MM.1S (cell line): ENCODE results near the gene STAP2.
"Not testable (repeated sequence)": the region's sequence is repeated elsewhere in the genome, so short reads cannot be mapped to it uniquely, and the experiment has no call there.

Experiments
- DNase-seq: peaks from one replicate; pipeline ENCODE4 v3.0.0-alpha.2; 2015
- H2AFZ ChIP-seq: fragments of 300-600 bp; sonication (generic); 2 replicates; pipeline ENCODE4 v1.6.0; 2016; ENCODE audit warnings: antibody characterized with exemption, low read length
- H3F3A ChIP-seq: fragments of 300-600 bp; sonication (generic); 2 replicates; pipeline ENCODE4 v1.6.1; 2016; ENCODE audit warnings: mild to moderate bottlenecking, antibody characterized with exemption, low read length, moderate library complexity, mixed read lengths; ENCODE audit not compliant: insufficient read depth
- H3K27ac ChIP-seq: fragments of 300-600 bp; sonication (generic); 2 replicates; pipeline ENCODE4 v1.5.1; 2016; ENCODE audit warnings: mild to moderate bottlenecking, low read length
- H3K27me3 ChIP-seq: fragments of 300-600 bp; sonication (generic); replicated peaks from 2 replicates; pipeline ENCODE4 v1.6.0; 2016; ENCODE audit warnings: low read length; ENCODE audit not compliant: insufficient read depth
- H3K36me3 ChIP-seq: fragments of 300-600 bp; sonication (generic); replicated peaks from 2 replicates; pipeline ENCODE4 v1.6.1; 2016; ENCODE audit warnings: mild to moderate bottlenecking, low read length, mixed read lengths; ENCODE audit not compliant: insufficient read depth
- H3K4me1 ChIP-seq: fragments of 300-600 bp; sonication (generic); 2 replicates; pipeline ENCODE4 v1.6.1; 2016; ENCODE audit warnings: low read length, mixed read lengths
- H3K4me2 ChIP-seq: fragments of 300-600 bp; sonication (generic); 2 replicates; pipeline ENCODE4 v1.6.0; 2016; ENCODE audit warnings: low read depth, low read length
- H3K4me3 ChIP-seq: fragments of 300-600 bp; sonication (generic); 2 replicates; pipeline ENCODE4 v1.5.1; 2016; ENCODE audit warnings: low read length, mixed read lengths
- H3K79me2 ChIP-seq: fragments of 300-600 bp; sonication (generic); 2 replicates; pipeline ENCODE4 v1.6.1; 2016; ENCODE audit warnings: mixed run types, low read length, mixed read lengths
- H3K9ac ChIP-seq: fragments of 300-600 bp; sonication (generic); 2 replicates; pipeline ENCODE4 v1.6.1; 2016; ENCODE audit warnings: low read length, mixed read lengths
- H3K9me2 ChIP-seq: fragments of 300-600 bp; sonication (generic); replicated peaks from 2 replicates; pipeline ENCODE4 v1.6.1; 2016; ENCODE audit warnings: mild to moderate bottlenecking, low read length, mixed read lengths; ENCODE audit not compliant: insufficient read depth
- H3K9me3 ChIP-seq: fragments of 300-600 bp; sonication (generic); replicated peaks from 2 replicates; pipeline ENCODE4 v1.6.1; 2016; ENCODE audit warnings: mild to moderate bottlenecking, low read length, mixed read lengths; ENCODE audit not compliant: insufficient read depth
- H4K20me1 ChIP-seq: fragments of 300-600 bp; sonication (generic); 2 replicates; pipeline ENCODE4 v1.6.1; 2016; ENCODE audit warnings: mild to moderate bottlenecking, low read length, moderate library complexity, mixed read lengths; ENCODE audit not compliant: insufficient read depth
- CTCF ChIP-seq: fragments of 300-600 bp; sonication (generic); IDR thresholded peaks from 2 replicates; pipeline ENCODE4 v1.5.1; 2016; ENCODE audit warnings: antibody characterized with exemption, low read length, mixed read lengths
- EZH2 ChIP-seq: fragments of 300-600 bp; sonication (generic); optimal IDR thresholded peaks from 2 replicates; pipeline ENCODE3; 2017; ENCODE audit warnings: low read depth, mild to moderate bottlenecking, antibody characterized with exemption, low read length, mixed read lengths
- EZH2phosphoT487 ChIP-seq: fragments of 300-600 bp; sonication (generic); IDR thresholded peaks from 2 replicates; pipeline ENCODE4 v1.6.1; 2018; ENCODE audit warnings: antibody characterized with exemption, low read length

The STAP2 gene

GRCh38 chr19:4352701-4353121 lies 14.1 kb upstream of the STAP2 start:
- Histone ChIP-seq H3K36me3 (no peaks in the 10 kb centered on the region), H2AFZ (no peak overlapping the region), H3K27ac (no peak overlapping the region), H3K9me2 (no peaks in the 10 kb centered on the region), H3F3A (no peaks in the 10 kb centered on the region), H3K4me1 (no peaks in the 10 kb centered on the region), H3K9me3 (no peaks in the 10 kb centered on the region), H3K4me2 (no peak overlapping the region), H3K9ac (no peak overlapping the region), H3K27me3 (no peaks in the 10 kb centered on the region), H4K20me1 (no peaks in the 10 kb centered on the region), H3K4me3 (no peak overlapping the region), H3K79me2 (no peaks in the 10 kb centered on the region)
- peak; percentile 63 for TF ChIP-seq CTCF
- TF ChIP-seq EZH2phosphoT487 = no peak
- no peak for TF ChIP-seq EZH2
- peak; percentile 41 for DNase-seq

- Histone ChIP-seq H3K9me3 (no peaks in the 10 kb centered on the region), H3K4me2 (no peak overlapping the region), H3K9ac (no peak overlapping the region), H2AFZ (no peak overlapping the region), H3K79me2 (no peaks in the 10 kb centered on the region), H3K9me2 (no peaks in the 10 kb centered on the region), H3K36me3 (no peaks in the 10 kb centered on the region), H3F3A (no peaks in the 10 kb centered on the region), H4K20me1 (no peaks in the 10 kb centered on the region), H3K27me3 (no peaks in the 10 kb centered on the region), H3K27ac (no peak overlapping the region), H3K4me3 (no peak overlapping the region), H3K4me1 (no peaks in the 10 kb centered on the region)
- DNase-seq = no peak
- TF ChIP-seq EZH2phosphoT487 = no peak
- no peak for TF ChIP-seq CTCF
- TF ChIP-seq EZH2 = no peak
Observed at GRCh38 chr19:4350726-4351125, 12.1 kb upstream of the STAP2 start.

GRCh38 chr19:4350111-4350510 lies 11.5 kb upstream of the STAP2 start:
- no peaks in the 10 kb centered on the region for H3K4me1 ChIP-seq
- H3K27me3 ChIP-seq = no peaks in the 10 kb centered on the region
- no peak overlapping the region for H3K27ac ChIP-seq
- H4K20me1 ChIP-seq = no peaks in the 10 kb centered on the region
- H2AFZ ChIP-seq = no peak overlapping the region
- H3K79me2 ChIP-seq = no peaks in the 10 kb centered on the region
- H3F3A ChIP-seq = no peaks in the 10 kb centered on the region
- no peaks in the 10 kb centered on the region for H3K36me3 ChIP-seq
- no peak overlapping the region for H3K4me2 ChIP-seq
- no peaks in the 10 kb centered on the region for H3K9me3 ChIP-seq
- no peak overlapping the region for H3K4me3 ChIP-seq
- H3K9ac ChIP-seq = no peak overlapping the region
- no peak for DNase-seq
- no peak for TF ChIP-seq EZH2
- no peak for TF ChIP-seq CTCF
- no peak for TF ChIP-seq EZH2phosphoT487
- H3K9me2 ChIP-seq = no peaks in the 10 kb centered on the region

GRCh38 chr19:4349225-4349624 lies 10.6 kb upstream of the STAP2 start:
- not testable (repeated sequence) for H2AFZ ChIP-seq, H3K27ac ChIP-seq, H4K20me1 ChIP-seq, H3K4me3 ChIP-seq, H3K9ac ChIP-seq, H3K9me3 ChIP-seq, H3K79me2 ChIP-seq, H3F3A ChIP-seq, H3K4me2 ChIP-seq, H3K4me1 ChIP-seq, H3K9me2 ChIP-seq, DNase-seq, H3K27me3 ChIP-seq, H3K36me3 ChIP-seq
